Esophagus muscularis mucosa (tissue), 4 donors: ENCODE measurements around the gene ARHGEF7. TPM values are rescaled to one million over a fixed set of nuclear protein-coding genes. Genes with fewer than 3 reads are reported as not detected.
A peak's percentile ranks its signal among the peaks of the same experiment; 100 is the strongest.

Source experiments
- DNase-seq: peaks from one replicate; pipeline ENCODE4 v3.0.0-alpha.2; 2017; ENCODE audit errors: extremely low spot score
- H3K27ac ChIP-seq, 4 donors: fragments of 200-600 bp; sonication (generic); replicated peaks in 1 of 4; 1 replicate in 3 of 4; 2 replicates in 1 of 4; pipeline ENCODE4 v1.5.1; 2016 to 2019; ENCODE audit warnings: mild to moderate bottlenecking in 1 of 4
- H3K27me3 ChIP-seq, 4 donors: fragments of 200-600 bp; sonication (generic); one replicate each; pipeline versions ENCODE4 v1.5.1 to v1.6.0; 2016 to 2019
- H3K36me3 ChIP-seq, 4 donors: fragments of 200-600 bp; sonication (generic); one replicate each; pipeline ENCODE4 v1.5.1; 2016 to 2019
- H3K4me1 ChIP-seq, 4 donors: fragments of 200-600 bp; sonication (generic); one replicate each; pipeline ENCODE4 v1.5.1; 2016 to 2019
- H3K4me3 ChIP-seq, 4 donors: fragments of 200-600 bp; sonication (generic); 1 replicate in 2 of 4; 2 replicates in 2 of 4; pipeline ENCODE4 v1.5.1; 2016 to 2019; ENCODE audit warnings: mild to moderate bottlenecking in 4 of 4, moderate library complexity in 1 of 4
- H3K9me3 ChIP-seq, 4 donors: fragments of 200-600 bp; sonication (generic); 1 replicate in 3 of 4; 2 replicates in 1 of 4; pipeline ENCODE4 v1.5.1; 2016 to 2019
- EP300 ChIP-seq: sonication (generic); formaldehyde crosslinking; IDR thresholded peaks from one replicate; pipeline ENCODE4 v1.6.1; 2017; ENCODE audit warnings: antibody characterized with exemption
- POLR2A ChIP-seq: fragments of 450-650 bp; IDR thresholded peaks from one replicate; pipeline ENCODE4 v1.6.1; 2017; ENCODE audit warnings: antibody characterized with exemption, moderate library complexity, mild to moderate bottlenecking, low read depth
- POLR2AphosphoS5 ChIP-seq, 2 donors: sonication (generic); formaldehyde crosslinking; IDR thresholded peaks; one replicate each; pipeline ENCODE4 v1.6.1; 2017; ENCODE audit warnings: antibody characterized with exemption in 2 of 2
- WGBS: methylation state at CpG from one replicate; pipeline ENCODE4 v1.1.5; 2018; 5-methylcytosine and 5-hydroxymethylcytosine counted together
- intact Hi-C: fragments of 100-400 bp; cut with DNase I; formaldehyde crosslinking; loops from one replicate; pipeline ENCODE4 v1.15.1; 2023
- total RNA-seq, 4 donors: library from RNA; depleted of rRNA; stranded (reverse); fragments of >200 nt; gene quantifications; one replicate each; pipeline versions ENCODE4 v1.1.0 to v1.2.1, GENCODE V29; 2016
- TF ChIP-seq, protein P1 (sequence below), 3 experiments: fragments of 200-600 bp in 2 of 3; fragments of 450-650 bp in 1 of 3; sonication (generic) in 2 of 3; IDR thresholded peaks; one replicate each; pipeline ENCODE4 v1.5.1; 2017 to 2019; ENCODE audit warnings: antibody characterized with exemption in 3 of 3, mild to moderate bottlenecking in 2 of 3, moderate library complexity in 1 of 3

ARHGEF7 gene
- total RNA-seq, 4 donors from 2014 or later: 36.0 to 53.6 (median 45.1) TPM

GRCh38 chr13:111206148-111206547 is 91.0 kb downstream of the ARHGEF7 start:
- Histone ChIP-seq H3K4me1 (peaks cover 69 to 80% (median 74%) of the 10 kb centered on the region in 4 donors), H3K27ac (no peak overlapping the region), H3K36me3 (peaks cover 0 to 18% (median 4%) of the 10 kb centered on the region in 4 donors), H3K27me3 (no peaks in the 10 kb centered on the region), H3K4me3 (no peak overlapping the region), H3K9me3 (no peaks in the 10 kb centered on the region)
- intact Hi-C loops: no loop called here
- no peak for DNase-seq
- WGBS: 90% methylated on average over 9 of the region's 12 CpGs
- TF ChIP-seq, protein P1, sequence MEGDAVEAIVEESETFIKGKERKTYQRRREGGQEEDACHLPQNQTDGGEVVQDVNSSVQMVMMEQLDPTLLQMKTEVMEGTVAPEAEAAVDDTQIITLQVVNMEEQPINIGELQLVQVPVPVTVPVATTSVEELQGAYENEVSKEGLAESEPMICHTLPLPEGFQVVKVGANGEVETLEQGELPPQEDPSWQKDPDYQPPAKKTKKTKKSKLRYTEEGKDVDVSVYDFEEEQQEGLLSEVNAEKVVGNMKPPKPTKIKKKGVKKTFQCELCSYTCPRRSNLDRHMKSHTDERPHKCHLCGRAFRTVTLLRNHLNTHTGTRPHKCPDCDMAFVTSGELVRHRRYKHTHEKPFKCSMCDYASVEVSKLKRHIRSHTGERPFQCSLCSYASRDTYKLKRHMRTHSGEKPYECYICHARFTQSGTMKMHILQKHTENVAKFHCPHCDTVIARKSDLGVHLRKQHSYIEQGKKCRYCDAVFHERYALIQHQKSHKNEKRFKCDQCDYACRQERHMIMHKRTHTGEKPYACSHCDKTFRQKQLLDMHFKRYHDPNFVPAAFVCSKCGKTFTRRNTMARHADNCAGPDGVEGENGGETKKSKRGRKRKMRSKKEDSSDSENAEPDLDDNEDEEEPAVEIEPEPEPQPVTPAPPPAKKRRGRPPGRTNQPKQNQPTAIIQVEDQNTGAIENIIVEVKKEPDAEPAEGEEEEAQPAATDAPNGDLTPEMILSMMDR (IDR thresholded peaks at IDR 0.05): no peak
- TF ChIP-seq EP300 (no peak), POLR2AphosphoS5 (IDR thresholded peaks at IDR 0.05) (no peak), POLR2A (no peak)

DNA sequence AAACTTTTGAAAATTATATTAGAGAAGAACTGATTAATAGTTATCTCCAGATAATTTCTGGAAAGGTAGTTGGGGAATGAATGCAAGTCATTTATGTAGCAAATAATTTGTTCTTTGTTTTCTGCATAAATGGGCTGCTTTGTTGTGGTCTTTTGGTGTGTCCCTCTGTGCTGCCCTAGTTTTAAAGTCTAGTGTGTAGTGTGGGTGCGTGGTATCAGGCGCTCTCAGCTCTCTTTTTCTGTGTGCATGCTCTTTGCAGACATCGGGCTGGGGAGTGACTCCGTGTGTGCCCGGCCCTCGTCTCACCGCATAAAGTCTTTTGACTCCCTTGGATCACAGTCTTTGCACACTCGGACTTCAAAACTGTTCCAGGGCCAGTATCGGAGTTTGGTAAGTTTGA is 94.5 kb downstream of the ARHGEF7 start:
- Histone ChIP-seq H3K4me1 (peaks cover 55 to 80% (median 69%) of the 10 kb centered on the region in 4 donors), H3K9me3 (no peaks in the 10 kb centered on the region), H3K36me3 (peaks cover 0 to 25% (median 4%) of the 10 kb centered on the region in 4 donors), H3K4me3 (peak overlapping the region in 3 of 4 donors; percentile 15 to 22 (median 20)), H3K27me3 (no peaks in the 10 kb centered on the region), H3K27ac (no peak overlapping the region)
- TF ChIP-seq EP300 (no peak), POLR2A (no peak), POLR2AphosphoS5 (IDR thresholded peaks at IDR 0.05) (no peak)
- TF ChIP-seq, protein P1 (IDR thresholded peaks at IDR 0.05): no peak
- DNase-seq: no peak
- 89% methylated on average over 9 of the region's 9 CpGs for WGBS
- intact Hi-C loops: loop anchor here (10.0 kb wide), 1 partner anchor 295 kb away; the partner anchor contains the start of gene ANKRD10

DNA sequence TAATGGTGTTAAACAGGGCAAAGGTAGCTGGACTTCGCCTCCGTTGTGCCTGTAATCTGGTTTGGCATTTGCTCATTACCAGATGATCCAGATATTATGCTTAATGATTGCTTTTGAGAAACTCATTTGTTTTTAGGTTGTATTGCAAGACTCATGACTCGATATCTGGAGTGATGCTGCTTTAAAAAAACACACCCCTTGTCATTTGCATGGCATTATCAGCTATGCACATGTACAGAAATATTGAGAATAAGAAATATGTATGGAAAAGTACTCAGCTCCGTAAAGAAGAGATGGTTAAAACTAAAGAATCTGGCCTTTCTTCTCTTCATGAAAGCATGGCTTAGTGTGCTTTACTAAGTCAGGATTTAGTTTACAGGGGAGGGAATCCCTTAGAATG is 95.0 kb downstream of the ARHGEF7 start:
- DNase-seq: no peak
- H3K4me3 ChIP-seq: peak overlapping the region; percentile 15 to 22 (median 19)
- peaks cover 0 to 25% (median 4%) of the 10 kb centered on the region in 4 donors for H3K36me3 ChIP-seq

GRCh38 chr13:111210544-111211469 is 95.7 kb downstream of the ARHGEF7 start:
- Histone ChIP-seq H3K27me3 (no peaks in the 10 kb centered on the region), H3K27ac (peak overlapping the region in 3 of 4 donors; percentile 15 to 26 (median 25)), H3K4me3 (peak overlapping the region; percentile 15 to 22 (median 19)), H3K36me3 (peaks cover 0 to 21% (median 4%) of the 10 kb centered on the region in 4 donors), H3K9me3 (no peaks in the 10 kb centered on the region), H3K4me1 (peaks cover 57 to 81% (median 68%) of the 10 kb centered on the region in 4 donors)
- whole genome bisulfite sequencing: 44% methylated on average over 15 of the region's 15 CpGs
- DNase-seq: no peak
- no peak for TF ChIP-seq EP300
- peak; percentile 6 to 24 for TF ChIP-seq POLR2AphosphoS5 (IDR thresholded peaks at IDR 0.05)
- intact Hi-C loops: loop anchor here (10.0 kb wide), 1 partner anchor 296 kb away; the partner anchor contains the start of gene ANKRD10

More for the DNA sequence above, 95.0 kb downstream of the ARHGEF7 start:
- Histone ChIP-seq H3K27me3 (no peaks in the 10 kb centered on the region), H3K4me1 (peaks cover 50 to 77% (median 65%) of the 10 kb centered on the region in 4 donors), H3K9me3 (no peaks in the 10 kb centered on the region), H3K27ac (peak overlapping the region in 2 of 4 donors; percentile 25 to 26)
- intact Hi-C loops: loop anchor here (10.0 kb wide), 1 partner anchor 295 kb away; the partner anchor contains the start of gene ANKRD10
- no peak for TF ChIP-seq EP300
- TF ChIP-seq POLR2AphosphoS5 (IDR thresholded peaks at IDR 0.05): no peak
- no peak for TF ChIP-seq POLR2A
- TF ChIP-seq, protein P1 (IDR thresholded peaks at IDR 0.05): no peak
- 67% methylated on average over 4 of the region's 4 CpGs for WGBS
